Stimulated activated CD8-positive, alpha-beta memory T cell treated with anti-CD3 and anti-CD28 coated beads, Interleukin-12 subunit alpha, Interleukin-12 subunit beta, amount 100 ng/mL, for 24 hours (primary cell): ENCODE measurements around the gene SLC29A1.

ENCODE experiments used
- DNase-seq: peaks from one replicate; pipeline ENCODE4 v3.0.0-alpha.2; 2020; ENCODE audit errors: extremely low read depth

Gene SLC29A1

DNA sequence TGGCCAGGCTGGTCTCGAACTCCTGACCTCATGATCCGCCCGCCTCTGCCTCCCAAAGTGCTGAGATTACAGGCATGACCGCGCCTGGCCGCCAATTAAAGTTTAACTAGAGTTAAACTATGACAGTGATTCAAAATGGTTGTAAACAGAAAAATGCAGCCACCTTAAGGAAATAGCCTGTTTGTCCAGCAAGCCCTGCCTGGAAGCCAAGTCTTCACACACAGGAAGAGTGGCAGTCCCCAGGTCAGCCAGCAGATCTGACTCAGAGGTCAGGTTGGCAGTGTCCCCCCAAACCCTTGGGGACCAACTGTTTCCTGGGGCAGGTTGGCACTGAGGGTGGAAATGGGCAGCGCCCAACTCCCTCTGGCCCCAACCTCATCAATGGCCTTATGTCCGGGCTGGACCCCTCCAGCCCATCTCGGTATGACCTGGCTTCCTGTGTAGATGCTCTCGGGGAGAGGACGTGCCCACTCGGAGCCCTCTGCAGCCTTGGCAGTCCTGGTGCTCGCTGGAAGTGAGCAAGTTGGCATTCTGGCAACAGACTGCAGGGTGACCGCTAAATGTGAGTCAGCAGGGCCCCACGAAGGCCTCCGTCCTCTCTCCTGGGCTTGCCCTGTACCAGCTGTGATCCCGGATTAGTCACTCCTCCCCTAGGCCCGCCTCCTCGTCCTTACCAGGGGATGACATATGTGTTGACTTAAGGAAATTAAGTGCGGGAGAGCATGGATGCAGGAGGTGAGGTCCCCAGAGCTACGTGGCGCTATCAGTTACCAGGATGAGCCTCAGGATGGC, 13.8 kb downstream of the SLC29A1 start:
- no peak for DNase-seq

DNA sequence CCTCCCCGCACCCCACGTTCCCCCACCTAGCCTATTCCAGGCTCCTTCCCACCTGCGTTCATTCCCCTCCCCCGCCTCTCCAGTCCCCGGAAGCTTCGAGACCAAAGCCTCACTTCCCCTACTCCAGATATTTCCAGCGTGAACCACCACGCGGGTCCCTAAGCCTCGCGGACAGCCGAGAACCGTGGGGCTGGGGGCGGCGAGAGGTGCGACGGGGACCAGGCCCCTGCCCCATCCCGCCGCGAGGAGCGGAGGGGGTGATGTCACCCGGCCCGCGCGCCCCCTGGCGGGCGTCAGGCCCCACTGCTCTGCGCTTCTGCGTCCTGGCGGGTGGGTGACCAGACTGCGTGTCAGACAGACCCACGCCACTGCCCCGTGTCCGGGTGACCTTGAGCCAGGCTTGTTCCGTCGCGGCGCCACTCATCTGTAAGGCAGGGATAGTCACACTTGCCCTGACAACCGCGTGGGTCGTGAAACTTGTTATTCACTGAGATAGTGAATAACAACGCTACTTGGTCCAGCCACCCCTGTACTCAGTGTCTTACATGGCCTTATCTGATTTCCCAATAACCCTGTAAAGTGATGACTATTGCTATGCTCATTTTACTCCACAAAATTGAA, 14.5 kb downstream of the SLC29A1 start:
- DNase-seq: no peak

DNA sequence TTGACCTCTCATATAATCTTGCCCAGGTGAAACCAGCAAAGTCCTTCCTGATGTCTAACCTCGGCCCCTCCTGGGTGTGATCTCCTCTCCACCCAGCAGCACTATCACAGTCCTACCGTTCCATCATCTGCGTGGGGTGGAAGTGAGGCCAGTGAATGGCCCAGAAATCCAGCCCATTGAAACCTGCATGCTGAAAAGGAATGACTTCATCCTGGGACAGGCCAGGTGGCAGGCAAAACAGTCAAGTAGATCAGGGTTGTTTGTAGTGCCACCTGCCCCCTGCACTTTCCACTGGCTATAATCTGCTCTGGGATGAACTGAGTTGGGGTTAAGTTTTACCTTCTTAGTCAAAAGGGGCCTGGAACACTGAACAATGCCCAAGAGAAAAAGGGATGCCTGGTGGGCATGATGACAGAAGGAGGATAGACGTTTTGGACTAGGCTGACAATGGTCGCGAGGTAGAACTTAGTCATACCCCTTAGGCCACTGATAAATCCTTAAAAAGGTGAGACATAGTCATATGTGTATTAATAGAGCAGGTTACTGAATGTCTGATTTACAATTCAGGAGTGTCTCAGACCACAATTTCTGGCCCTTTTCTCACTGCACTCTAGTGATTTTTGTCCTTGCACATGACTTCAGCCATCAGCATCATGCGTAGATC, 15.4 kb downstream of the SLC29A1 start:
- DNase-seq: no peak

DNA sequence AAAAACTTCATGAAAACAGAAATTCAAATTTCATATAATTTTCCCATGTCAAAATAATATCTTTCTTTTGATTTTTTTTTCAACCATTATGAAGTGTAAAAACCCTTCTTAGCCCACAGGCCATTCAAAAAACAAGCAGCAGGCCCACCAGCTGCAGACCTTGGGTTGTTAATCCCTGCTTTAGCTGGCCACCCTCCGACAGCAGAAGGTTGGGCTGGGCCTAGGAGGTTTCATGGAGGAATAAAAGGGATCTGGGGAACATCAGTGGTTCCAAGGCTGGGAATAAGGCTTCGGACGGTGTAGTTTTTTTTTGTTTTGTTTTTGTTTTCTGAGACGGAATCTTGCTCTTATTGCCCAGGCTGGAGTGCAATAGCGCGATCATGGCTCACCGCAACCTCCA, 19.9 kb downstream of the SLC29A1 start:
- DNase-seq: no peak

DNA sequence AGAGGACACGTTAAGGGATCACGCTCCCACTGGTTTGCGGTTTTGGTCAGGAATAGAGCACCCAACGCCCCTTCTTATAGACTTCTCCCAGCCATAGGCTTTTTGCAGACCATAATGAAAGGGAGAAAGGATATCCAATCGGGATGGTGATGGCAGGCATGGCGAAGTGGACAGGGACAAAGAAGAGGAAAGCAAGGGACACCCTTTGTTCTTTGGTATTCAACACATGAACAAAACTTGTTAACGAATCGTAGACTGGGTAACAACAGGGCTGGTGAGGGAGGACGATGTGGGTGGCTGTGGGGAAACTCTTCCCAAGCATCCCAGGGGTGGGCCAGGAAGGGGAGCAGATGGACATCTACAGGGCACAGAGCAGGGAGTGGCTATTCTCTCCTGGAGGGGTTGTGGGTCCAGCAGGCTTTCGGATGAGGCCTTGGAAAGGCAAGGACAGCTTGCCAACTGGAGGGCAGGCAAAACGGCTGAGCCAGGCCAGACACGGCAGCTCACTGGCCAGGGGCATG, 22.1 kb downstream of the SLC29A1 start:
- DNase-seq: no peak

DNA sequence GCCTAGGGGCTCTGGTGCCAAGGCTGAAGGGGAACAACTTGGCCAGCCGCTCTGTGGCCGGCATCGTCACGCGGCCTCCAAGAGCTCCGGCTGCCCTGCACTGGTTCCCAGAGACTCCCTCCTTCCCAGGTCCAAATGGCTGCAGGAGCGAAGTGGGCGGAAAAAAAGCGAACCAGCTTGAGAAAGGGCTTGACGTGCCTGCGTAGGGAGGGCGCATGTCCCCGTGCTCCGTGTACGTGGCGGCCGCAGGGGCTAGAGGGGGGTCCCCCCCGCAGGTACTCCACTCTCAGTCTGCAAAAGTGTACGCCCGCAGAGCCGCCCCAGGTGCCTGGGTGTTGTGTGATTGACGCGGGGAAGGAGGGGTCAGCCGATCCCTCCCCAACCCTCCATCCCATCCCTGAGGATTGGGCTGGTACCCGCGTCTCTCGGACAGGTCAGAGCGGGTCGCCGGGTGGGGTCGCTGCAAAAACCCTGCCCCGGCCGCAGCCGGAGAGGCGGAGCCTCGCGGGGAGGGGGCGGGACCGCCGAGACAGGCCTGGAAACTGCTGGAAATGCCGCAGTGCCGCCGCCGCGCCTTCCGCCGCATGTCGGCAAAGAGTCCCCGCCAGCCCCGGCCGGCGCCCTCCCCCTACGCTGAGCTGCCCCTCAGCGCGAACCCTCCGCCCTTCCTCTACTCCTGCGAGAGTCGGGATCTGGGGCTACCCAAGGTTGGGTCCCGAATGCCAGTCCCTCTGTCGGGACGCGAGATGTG, 22.7 kb downstream of the SLC29A1 start:
- DNase-seq: peak; percentile 73

DNA sequence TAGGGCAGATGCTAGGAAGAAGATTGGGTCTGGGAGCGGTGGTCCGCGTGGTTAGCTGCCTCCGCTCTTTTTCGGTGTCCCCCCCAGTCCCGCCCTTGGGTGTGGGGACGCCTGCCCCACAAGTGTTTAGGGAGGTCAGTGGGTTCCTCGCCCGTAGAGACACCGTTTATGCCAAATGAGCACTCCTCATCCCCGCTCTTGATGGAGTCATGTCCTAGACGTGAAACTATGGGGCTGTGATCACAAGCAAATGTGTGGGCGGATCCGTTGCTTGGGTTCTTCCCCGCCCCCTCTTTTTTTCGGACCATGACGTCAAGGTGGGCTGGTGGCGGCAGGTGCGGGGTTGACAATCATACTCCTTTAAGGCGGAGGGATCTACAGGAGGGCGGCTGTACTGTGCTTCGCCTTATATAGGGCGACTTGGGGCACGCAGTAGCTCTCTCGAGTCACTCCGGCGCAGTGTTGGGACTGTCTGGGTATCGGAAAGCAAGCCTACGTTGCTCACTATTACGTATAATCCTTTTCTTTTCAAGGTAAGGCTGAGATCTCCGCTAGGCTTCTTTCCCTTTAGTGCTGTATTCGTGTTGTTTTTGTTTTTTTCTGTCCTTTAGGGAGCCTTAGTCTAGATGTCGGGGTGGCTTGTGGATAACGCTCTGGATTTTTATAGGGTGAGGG, 23.4 kb downstream of the SLC29A1 start, which contains the start of gene HSP90AB1:
Gene HSP90AB1, plus strand, starts transcription at position 439 of the 675 bp plus-strand sequence. CDS start 1,529 bp downstream, outside the sequence.
- peak; percentile 86 for DNase-seq

DNA sequence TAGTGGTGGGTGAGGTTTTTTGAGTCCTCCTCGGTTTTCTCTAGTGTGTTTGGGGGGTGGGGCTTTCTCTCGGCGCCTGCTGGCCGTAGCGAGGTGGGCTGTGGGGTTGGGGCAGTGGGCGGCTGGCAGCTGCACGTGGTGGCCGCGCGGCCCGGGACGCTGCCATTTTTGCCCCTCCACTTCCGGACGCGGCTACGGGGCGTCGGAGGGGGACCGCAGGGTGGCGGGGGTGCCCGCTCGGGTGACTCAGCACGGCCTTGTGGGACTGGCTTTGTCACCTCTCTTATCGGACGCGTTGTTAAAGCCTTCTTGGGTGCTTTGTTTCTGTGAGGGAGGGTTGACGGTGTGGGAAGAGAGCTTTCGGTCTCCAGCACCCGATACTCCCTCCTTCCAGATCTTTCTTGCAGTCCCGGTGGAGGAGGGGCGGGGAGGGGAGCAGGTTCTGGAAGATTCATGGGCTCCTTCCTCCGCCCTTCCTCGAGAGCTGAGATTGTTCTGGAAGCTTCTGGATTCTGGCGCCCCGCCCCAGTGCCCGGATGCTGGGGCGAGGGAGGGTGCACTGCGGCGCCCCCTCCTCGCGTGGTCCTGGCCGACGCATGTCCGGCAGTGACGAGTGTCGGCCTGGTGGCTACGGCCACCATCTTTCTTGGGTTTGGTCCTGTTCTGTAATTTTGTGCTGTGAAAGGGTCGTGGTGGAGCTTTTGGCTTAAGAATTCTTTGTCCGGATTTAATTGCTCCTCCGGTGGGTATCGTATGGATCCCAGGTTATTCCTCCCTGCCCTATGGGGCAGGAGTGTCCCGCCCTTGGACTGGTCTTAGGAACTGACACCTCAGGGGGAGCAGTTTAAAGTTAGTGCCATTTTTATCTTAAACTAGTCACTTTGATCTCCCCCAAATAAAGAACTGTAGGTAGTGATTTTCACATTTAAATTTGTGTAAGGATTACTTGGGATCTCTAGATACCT, 24.2 kb downstream of the SLC29A1 start:
- DNase-seq: peak; percentile 75

DNA sequence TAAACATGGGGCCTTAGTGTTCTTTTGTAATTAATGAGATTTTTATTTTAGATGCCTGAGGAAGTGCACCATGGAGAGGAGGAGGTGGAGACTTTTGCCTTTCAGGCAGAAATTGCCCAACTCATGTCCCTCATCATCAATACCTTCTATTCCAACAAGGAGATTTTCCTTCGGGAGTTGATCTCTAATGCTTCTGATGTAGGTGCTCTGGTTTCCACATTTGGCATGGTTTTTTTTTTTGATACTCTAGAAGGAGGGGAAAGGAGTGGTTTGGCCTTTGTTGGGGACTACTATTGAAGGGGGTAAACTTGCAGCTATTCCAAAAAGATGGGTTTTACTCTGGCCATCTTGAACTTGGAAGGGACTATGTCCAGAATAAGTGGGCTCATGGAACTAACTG, 25.2 kb downstream of the SLC29A1 start:
- DNase-seq: no peak

DNA sequence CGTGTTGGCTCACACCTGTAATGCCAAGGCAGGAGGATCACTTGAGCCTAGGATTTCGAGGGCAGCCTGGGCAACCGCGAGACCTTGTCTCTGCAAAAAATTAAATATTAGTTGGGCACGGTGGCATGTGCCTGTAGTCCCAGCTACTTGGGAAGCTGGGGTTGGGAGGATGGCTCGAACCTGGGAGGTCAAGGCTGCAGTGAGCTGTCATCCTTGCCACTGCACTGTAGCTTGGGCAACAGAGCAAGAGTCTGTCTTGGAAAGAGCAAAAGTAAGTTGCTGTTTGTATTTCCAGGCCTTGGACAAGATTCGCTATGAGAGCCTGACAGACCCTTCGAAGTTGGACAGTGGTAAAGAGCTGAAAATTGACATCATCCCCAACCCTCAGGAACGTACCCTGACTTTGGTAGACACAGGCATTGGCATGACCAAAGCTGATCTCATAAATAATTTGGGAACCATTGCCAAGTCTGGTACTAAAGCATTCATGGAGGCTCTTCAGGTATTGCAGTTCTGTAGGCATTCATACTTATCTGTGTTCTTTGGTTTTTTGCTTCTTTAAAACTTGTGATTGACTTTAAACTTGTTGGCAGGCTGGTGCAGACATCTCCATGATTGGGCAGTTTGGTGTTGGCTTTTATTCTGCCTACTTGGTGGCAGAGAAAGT, 25.8 kb downstream of the SLC29A1 start:
- DNase-seq: no peak

DNA sequence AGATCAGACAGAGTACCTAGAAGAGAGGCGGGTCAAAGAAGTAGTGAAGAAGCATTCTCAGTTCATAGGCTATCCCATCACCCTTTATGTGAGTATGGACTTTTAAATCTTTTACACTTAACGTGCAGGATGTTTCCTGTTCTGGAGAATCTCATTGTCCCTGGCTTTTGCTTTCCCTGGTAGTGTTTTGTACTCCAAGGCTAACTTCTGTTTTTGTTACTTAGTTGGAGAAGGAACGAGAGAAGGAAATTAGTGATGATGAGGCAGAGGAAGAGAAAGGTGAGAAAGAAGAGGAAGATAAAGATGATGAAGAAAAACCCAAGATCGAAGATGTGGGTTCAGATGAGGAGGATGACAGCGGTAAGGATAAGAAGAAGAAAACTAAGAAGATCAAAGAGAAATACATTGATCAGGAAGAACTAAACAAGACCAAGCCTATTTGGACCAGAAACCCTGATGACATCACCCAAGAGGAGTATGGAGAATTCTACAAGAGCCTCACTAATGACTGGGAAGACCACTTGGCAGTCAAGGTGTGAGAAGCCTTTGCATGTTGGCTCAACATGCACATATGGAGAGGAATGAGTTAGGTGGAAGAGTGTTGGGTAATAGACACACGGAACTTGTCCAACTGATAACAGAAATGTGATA, 26.8 kb downstream of the SLC29A1 start:
- DNase-seq: no peak

DNA sequence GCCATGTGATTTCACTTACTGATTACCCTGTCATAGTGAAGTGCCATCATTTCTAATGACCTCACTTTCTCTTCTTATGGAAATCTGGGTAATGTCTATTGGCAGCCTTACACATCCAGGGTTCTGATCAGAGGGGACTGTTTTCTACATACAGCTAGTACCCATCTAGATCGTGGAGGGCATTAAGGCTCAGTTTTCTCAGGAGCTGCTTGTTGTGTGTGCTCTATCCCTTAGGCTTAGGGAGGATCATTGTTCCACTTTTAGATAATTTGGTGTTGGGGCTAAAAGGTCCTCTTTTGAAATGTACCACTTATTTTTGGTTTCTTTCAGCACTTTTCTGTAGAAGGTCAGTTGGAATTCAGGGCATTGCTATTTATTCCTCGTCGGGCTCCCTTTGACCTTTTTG, 27.3 kb downstream of the SLC29A1 start:
- DNase-seq: no peak

DNA sequence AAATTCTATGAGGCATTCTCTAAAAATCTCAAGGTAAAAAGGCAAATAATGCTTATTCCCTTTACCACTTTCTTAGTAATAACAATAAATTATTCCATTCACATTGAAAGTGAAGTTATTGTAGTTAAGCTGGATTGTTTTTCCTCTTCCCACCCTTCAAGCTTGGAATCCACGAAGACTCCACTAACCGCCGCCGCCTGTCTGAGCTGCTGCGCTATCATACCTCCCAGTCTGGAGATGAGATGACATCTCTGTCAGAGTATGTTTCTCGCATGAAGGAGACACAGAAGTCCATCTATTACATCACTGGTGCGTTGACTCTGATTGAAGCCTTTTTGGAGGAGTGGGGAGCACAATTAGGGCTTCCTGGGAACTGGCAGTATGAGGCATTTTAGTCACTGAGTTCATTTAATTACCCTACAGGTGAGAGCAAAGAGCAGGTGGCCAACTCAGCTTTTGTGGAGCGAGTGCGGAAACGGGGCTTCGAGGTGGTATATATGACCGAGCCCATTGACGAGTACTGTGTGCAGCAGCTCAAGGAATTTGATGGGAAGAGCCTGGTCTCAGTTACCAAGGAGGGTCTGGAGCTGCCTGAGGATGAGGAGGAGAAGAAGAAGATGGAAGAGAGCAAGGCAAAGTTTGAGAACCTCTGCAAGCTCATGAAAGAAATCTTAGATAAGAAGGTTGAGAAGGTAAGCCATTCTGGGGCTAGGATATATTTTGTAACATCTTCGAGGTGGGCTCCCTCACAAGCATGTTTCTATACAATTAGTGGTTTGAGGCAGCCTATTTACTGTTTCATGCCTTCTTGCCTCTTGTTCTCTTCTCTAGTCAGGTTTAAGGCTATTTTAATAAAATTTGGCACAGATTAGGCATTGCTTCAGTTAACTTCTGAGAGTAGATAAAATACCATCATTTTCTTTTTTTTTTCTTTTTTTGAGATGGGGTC, 28.5 kb downstream of the SLC29A1 start:
- DNase-seq: no peak

DNA sequence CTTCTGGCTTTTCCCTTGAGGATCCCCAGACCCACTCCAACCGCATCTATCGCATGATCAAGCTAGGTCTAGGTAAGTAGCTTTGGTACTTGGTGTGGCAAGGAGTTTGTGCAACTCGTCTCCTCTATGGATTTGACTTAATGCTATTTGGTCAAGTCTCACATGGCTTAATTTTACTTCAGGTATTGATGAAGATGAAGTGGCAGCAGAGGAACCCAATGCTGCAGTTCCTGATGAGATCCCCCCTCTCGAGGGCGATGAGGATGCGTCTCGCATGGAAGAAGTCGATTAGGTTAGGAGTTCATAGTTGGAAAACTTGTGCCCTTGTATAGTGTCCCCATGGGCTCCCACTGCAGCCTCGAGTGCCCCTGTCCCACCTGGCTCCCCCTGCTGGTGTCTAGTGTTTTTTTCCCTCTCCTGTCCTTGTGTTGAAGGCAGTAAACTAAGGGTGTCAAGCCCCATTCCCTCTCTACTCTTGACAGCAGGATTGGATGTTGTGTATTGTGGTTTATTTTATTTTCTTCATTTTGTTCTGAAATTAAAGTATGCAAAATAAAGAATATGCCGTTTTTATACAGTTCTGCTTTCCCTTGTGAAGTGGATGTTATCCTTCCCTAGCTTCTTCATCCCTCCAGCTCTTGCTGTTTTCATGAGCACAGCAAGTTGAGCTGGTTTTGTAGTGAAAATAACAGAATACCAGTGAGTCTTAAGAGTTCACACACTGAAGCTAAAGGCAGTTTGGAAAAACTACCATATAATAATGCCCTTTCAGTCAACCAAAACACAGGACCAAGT, 30.1 kb downstream of the SLC29A1 start:
- no peak for DNase-seq

DNA sequence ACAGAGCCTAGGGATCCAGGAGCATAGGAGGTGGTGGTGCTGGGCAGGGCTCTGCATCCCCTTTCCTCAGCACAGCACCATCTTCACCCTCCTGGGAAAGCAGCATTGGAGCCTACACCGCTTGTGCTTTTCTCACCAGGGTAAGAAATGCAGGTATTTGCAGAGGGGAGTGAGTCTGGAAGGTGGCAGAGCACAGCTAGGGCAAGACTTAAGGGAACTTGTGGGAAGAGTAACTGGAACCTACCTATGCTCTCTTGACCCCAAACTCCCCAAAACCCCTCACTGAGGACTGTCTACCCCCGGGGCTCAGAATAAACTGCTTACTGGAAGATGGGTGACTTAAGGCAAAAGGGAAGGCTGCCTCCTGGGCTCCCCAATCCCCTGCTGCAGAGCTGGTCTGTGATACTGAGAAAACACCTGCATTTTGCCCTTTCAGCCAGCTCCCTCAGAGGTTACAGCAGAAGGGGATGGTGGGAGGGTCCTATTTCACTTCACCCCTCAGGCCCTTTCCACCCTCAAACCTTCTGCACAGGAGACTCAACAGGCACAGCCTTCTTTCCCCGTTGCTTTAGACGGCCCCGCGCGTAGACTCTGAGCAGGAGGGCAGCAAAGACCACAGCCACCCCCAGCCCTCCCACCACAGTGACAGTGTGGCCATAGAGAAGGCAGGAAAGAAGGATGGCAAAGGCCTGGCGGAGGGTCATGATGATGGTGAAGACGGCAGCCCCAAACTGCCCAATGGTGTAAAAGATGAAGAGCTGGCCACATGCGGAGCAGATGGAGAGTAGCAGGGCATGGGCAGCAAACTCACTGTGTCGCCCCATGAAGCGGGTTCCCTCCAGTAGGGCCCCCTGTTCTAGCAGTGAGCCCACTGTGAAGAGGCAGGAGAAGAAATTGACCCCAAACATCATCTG, 31.1 kb downstream of the SLC29A1 start:
- DNase-seq: no peak
